HepG2 (cell line): ENCODE data around the gene NEGR1. TPM values are rescaled to one million over a fixed set of nuclear protein-coding genes. Genes with fewer than 3 reads are reported as not detected.

Experiments
- ATAC-seq: fragments of 200-7000 bp; cut with Tn5 transposase; 3 replicates; pipeline ENCODE4 v1.9.1; 2020; ENCODE audit warnings: mild to moderate bottlenecking, moderate library complexity
- BruUV-seq: library from RNA; stranded (reverse); fragments of 400-500 nt; replicated peaks from 2 replicates; lab custom pipeline; 2021; lab: Mats Ljungman, UMichigan
- CTCF ChIA-PET: fragments of 300-600 bp; formaldehyde crosslinking; extraction: SDS; loops from one replicate; lab custom pipeline; 2021; ENCODE audit warnings: low total read pairs, inconsistent platforms, low intra/inter-chr PET ratio; lab: Yijun Ruan, JAX
- POLR2A ChIA-PET: fragments of 350-600 bp; sonication (Branson Sonifier 250); formaldehyde crosslinking; loops from one replicate; lab custom pipeline; 2020; ENCODE audit warnings: antibody characterized with exemption, inconsistent platforms; lab: Yijun Ruan, JAX
- DNase-seq: peaks from one replicate; pipeline ENCODE4 v3.0.0-alpha.2; 2015; ENCODE audit warnings: low spot score
- FAIRE-seq: peaks from 3 replicates; lab custom pipeline; 2011; peaks lifted over from hg19 to GRCh38; lab: Jason Lieb, UNC
- H2AFZ ChIP-seq: one replicate; pipeline ENCODE4 v1.6.1; 2011; ENCODE audit warnings: low read length, inconsistent platforms
- H3K27ac ChIP-seq: fragments of 300-600 bp; 3 replicates; pipeline ENCODE4 v1.8.0; 2011; ENCODE audit warnings: mixed run types, mild to moderate bottlenecking, mixed read lengths, low read length, inconsistent platforms; ENCODE audit not compliant: insufficient read depth; ENCODE audit errors: extremely low read length
- H3K27me3 ChIP-seq, 2 experiments: fragments of 200-600 bp in 1 of 2; 2 replicates in 1 of 2; 3 replicates in 1 of 2; pipeline versions ENCODE4 v1.6.0 to v1.8.0; 2011; ENCODE audit warnings: low read length in 2 of 2, mild to moderate bottlenecking in 2 of 2, moderate library complexity in 2 of 2, inconsistent platforms in 1 of 2; ENCODE audit not compliant: insufficient read depth in 2 of 2, control insufficient read depth in 1 of 2
- H3K36me3 ChIP-seq, 2 experiments: fragments of 200-600 bp in 1 of 2; replicated peaks in 1 of 2; 2 replicates in 1 of 2; 3 replicates in 1 of 2; pipeline versions ENCODE4 v1.5.1 to v1.8.0; 2011; ENCODE audit warnings: low read length in 2 of 2, inconsistent platforms in 1 of 2; ENCODE audit not compliant: insufficient read depth in 2 of 2, control insufficient read depth in 1 of 2
- H3K4me1 ChIP-seq: 2 replicates; pipeline ENCODE4 v1.5.1; 2012; ENCODE audit warnings: low read length, inconsistent platforms; ENCODE audit not compliant: insufficient read depth
- H3K4me2 ChIP-seq: 2 replicates; pipeline ENCODE4 v1.6.0; 2011; ENCODE audit warnings: low read depth, low read length, inconsistent platforms
- H3K4me3 ChIP-seq, 3 experiments: fragments of 200-600 bp in 1 of 3; sonication (generic), shearing (Covaris generic) in 1 of 3; replicated peaks in 1 of 3; 2 replicates each; pipeline ENCODE4 v1.5.1; 2011 to 2016; ENCODE audit warnings: low read length in 3 of 3, inconsistent platforms in 2 of 3, low read depth in 2 of 3, mild to moderate bottlenecking in 2 of 3, control low read depth in 1 of 3, mixed read lengths in 1 of 3; ENCODE audit not compliant: insufficient read depth in 1 of 3
- H3K79me2 ChIP-seq: one replicate; pipeline ENCODE4 v1.6.1; 2011; ENCODE audit warnings: low read length, inconsistent platforms; ENCODE audit not compliant: insufficient read depth
- H3K9ac ChIP-seq: 2 replicates; pipeline ENCODE4 v1.6.0; 2011; ENCODE audit warnings: mild to moderate bottlenecking, low read depth, low read length, inconsistent platforms; ENCODE audit not compliant: insufficient read depth
- H3K9me3 ChIP-seq: 2 replicates; pipeline ENCODE4 v1.5.1; 2012; ENCODE audit warnings: mild to moderate bottlenecking, low read length
- H4K20me1 ChIP-seq: 2 replicates; pipeline ENCODE4 v1.6.0; 2011; ENCODE audit warnings: inconsistent platforms, mild to moderate bottlenecking, low read length, moderate library complexity; ENCODE audit not compliant: insufficient read depth
- DPF2 ChIP-seq: sonication (generic); formaldehyde crosslinking; IDR thresholded peaks from 2 replicates; pipeline ENCODE4 v1.4.0; 2020; ENCODE audit warnings: mild to moderate bottlenecking, low read depth, missing genetic modification reagents, borderline replicate concordance
- MAX ChIP-seq: IDR thresholded peaks from 2 replicates; pipeline ENCODE4 v1.6.1; 2012; ENCODE audit warnings: inconsistent platforms
- ZFP36L2 ChIP-seq: sonication (generic); formaldehyde crosslinking; IDR thresholded peaks from 2 replicates; pipeline ENCODE4 v1.4.0; 2020; ENCODE audit warnings: missing genetic modification reagents
- ZNF383 ChIP-seq: sonication (generic); formaldehyde crosslinking; IDR thresholded peaks from 2 replicates; pipeline ENCODE4 v1.4.0; 2020; ENCODE audit warnings: missing genetic modification reagents, mild to moderate bottlenecking, borderline replicate concordance
- ZNF710 ChIP-seq: sonication (generic); formaldehyde crosslinking; IDR thresholded peaks from 2 replicates; pipeline ENCODE4 v1.5.0; 2020; ENCODE audit warnings: mild to moderate bottlenecking, missing genetic modification reagents, borderline replicate concordance
- ZNF883 ChIP-seq: sonication (generic); formaldehyde crosslinking; IDR thresholded peaks from 2 replicates; pipeline ENCODE4 v1.5.1; 2020; ENCODE audit warnings: mild to moderate bottlenecking, missing genetic modification reagents; ENCODE audit errors: not compliant biosample characterization
- ZSCAN21 ChIP-seq: sonication (generic); formaldehyde crosslinking; IDR thresholded peaks from 2 replicates; pipeline ENCODE4 v1.8.0; 2022; ENCODE audit warnings: mild to moderate bottlenecking, missing genetic modification reagents, moderate library complexity, borderline replicate concordance
- WGBS: methylation state at CpG from one replicate; pipeline ENCODE4 v1.1.6; 2017; ENCODE audit warnings: low lambda C conversion rate; 5-methylcytosine and 5-hydroxymethylcytosine counted together
- in situ Hi-C: cut with HindIII; loops from 2 replicates; pipeline ENCODE4 v1.10.0; 2017; ENCODE audit warnings: low pct_unique_long_range_greater_than_20kb; ENCODE audit not compliant: extremely low pct_ligation_motif_present
- intact Hi-C: fragments of 100-400 bp; cut with micrococcal nuclease; formaldehyde crosslinking; loops from one replicate; pipeline ENCODE4 v1.10.0; 2022; ENCODE audit not compliant: unreplicated experiment
- polyA plus RNA-seq, 8 experiments: library from polyadenylated mRNA; depleted of rRNA in 3 of 8; stranded (reverse) in 7 of 8; unstranded in 1 of 8; fragments of >200 nt; fragmentation: Illumina TruSeq in 4 of 8; extraction: Trizol in 4 of 8; gene quantifications; 2 replicates each; pipeline versions ENCODE4 v1.2.1 to v1.2.3, GENCODE V29; 2011 to 2016; ENCODE audit warnings: low read depth in 4 of 8, missing spikeins in 1 of 8, mixed read lengths in 1 of 8; ENCODE audit not compliant: insufficient read depth in 1 of 8
- total RNA-seq, 5 experiments: library from RNA; depleted of rRNA; stranded (reverse); fragments of >200 nt; fragmentation: Illumina TruSeq; extraction: Trizol; gene quantifications; 2 replicates each; pipeline ENCODE4 v1.2.3, GENCODE V29; 2016; ENCODE audit warnings: low read depth in 1 of 5
- TF ChIP-seq, protein P1 (sequence below): sonication (generic); formaldehyde crosslinking; IDR thresholded peaks from 2 replicates; pipeline ENCODE4 v1.5.0; 2020; ENCODE audit warnings: mild to moderate bottlenecking, missing genetic modification reagents
- TF ChIP-seq, protein P2 (sequence below): IDR thresholded peaks from 2 replicates; pipeline ENCODE4 v1.4.0; 2020; ENCODE audit warnings: mild to moderate bottlenecking, missing genetic modification reagents
- TF ChIP-seq, protein P3 (sequence below): sonication (generic); formaldehyde crosslinking; IDR thresholded peaks from 2 replicates; pipeline ENCODE4 v1.4.0; 2020; ENCODE audit warnings: missing genetic modification reagents, borderline replicate concordance

The NEGR1 gene
- total and polyA plus RNA-seq, 2 of the 13 experiments (the other 11 are each of a cell fraction or from before 2014, with no cell fraction given) = not detected

GRCh38 chr1:71738256-71738655 is 544.1 kb downstream of the NEGR1 start:
- ATAC-seq (no peak), FAIRE-seq (no peak)

More at GRCh38 chr1:71738256-71738655, 544.1 kb downstream of the NEGR1 start:
- H3K36me3 ChIP-seq = no peaks in the 10 kb centered on the region
- CTCF ChIA-PET = no interaction called here
- no peaks in the 10 kb centered on the region for H4K20me1 ChIP-seq
- WGBS = no CpG with 5 or more reads among the region's 1 CpG
- TF ChIP-seq ZNF883 (CRISPR knock-in tag) (no peak), ZNF383 (no peak), DPF2 (CRISPR knock-in tag) (no peak), MAX (no peak), ZSCAN21 (CRISPR knock-in tag) (no peak), ZNF710 (CRISPR knock-in tag) (no peak), ZFP36L2 (CRISPR knock-in tag) (no peak)
- TF ChIP-seq, protein P1, sequence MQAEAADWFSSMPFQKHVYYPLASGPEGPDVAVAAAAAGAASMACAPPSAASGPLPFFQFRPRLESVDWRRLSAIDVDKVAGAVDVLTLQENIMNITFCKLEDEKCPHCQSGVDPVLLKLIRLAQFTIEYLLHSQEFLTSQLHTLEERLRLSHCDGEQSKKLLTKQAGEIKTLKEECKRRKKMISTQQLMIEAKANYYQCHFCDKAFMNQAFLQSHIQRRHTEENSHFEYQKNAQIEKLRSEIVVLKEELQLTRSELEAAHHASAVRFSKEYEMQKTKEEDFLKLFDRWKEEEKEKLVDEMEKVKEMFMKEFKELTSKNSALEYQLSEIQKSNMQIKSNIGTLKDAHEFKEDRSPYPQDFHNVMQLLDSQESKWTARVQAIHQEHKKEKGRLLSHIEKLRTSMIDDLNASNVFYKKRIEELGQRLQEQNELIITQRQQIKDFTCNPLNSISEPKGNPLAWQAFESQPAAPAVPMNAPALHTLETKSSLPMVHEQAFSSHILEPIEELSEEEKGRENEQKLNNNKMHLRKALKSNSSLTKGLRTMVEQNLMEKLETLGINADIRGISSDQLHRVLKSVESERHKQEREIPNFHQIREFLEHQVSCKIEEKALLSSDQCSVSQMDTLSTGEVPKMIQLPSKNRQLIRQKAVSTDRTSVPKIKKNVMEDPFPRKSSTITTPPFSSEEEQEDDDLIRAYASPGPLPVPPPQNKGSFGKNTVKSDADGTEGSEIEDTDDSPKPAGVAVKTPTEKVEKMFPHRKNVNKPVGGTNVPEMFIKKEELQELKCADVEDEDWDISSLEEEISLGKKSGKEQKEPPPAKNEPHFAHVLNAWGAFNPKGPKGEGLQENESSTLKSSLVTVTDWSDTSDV (CRISPR knock-in tag) = no peak
- TF ChIP-seq, protein P2, sequence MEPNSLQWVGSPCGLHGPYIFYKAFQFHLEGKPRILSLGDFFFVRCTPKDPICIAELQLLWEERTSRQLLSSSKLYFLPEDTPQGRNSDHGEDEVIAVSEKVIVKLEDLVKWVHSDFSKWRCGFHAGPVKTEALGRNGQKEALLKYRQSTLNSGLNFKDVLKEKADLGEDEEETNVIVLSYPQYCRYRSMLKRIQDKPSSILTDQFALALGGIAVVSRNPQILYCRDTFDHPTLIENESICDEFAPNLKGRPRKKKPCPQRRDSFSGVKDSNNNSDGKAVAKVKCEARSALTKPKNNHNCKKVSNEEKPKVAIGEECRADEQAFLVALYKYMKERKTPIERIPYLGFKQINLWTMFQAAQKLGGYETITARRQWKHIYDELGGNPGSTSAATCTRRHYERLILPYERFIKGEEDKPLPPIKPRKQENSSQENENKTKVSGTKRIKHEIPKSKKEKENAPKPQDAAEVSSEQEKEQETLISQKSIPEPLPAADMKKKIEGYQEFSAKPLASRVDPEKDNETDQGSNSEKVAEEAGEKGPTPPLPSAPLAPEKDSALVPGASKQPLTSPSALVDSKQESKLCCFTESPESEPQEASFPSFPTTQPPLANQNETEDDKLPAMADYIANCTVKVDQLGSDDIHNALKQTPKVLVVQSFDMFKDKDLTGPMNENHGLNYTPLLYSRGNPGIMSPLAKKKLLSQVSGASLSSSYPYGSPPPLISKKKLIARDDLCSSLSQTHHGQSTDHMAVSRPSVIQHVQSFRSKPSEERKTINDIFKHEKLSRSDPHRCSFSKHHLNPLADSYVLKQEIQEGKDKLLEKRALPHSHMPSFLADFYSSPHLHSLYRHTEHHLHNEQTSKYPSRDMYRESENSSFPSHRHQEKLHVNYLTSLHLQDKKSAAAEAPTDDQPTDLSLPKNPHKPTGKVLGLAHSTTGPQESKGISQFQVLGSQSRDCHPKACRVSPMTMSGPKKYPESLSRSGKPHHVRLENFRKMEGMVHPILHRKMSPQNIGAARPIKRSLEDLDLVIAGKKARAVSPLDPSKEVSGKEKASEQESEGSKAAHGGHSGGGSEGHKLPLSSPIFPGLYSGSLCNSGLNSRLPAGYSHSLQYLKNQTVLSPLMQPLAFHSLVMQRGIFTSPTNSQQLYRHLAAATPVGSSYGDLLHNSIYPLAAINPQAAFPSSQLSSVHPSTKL (CRISPR knock-in tag) = no peak
- TF ChIP-seq, protein P3, sequence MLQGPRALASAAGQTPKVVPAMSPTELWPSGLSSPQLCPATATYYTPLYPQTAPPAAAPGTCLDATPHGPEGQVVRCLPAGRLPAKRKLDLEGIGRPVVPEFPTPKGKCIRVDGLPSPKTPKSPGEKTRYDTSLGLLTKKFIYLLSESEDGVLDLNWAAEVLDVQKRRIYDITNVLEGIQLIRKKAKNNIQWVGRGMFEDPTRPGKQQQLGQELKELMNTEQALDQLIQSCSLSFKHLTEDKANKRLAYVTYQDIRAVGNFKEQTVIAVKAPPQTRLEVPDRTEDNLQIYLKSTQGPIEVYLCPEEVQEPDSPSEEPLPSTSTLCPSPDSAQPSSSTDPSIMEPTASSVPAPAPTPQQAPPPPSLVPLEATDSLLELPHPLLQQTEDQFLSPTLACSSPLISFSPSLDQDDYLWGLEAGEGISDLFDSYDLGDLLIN = no peak
- intact Hi-C loops = no loop called here
- peaks cover 20% of the 10 kb centered on the region; the same call in 1 of the 2 replicates for H3K9me3 ChIP-seq
- H2AFZ ChIP-seq = no peak overlapping the region
- DNase-seq = no peak
- no peak overlapping the region for H3K4me3 ChIP-seq
- in situ Hi-C loops = no loop called here
- H3K79me2 ChIP-seq = no peaks in the 10 kb centered on the region
- H3K4me2 ChIP-seq = no peak overlapping the region
- BruUV-seq = no TSS peak
- no peaks in the 10 kb centered on the region for H3K4me1 ChIP-seq
- no peak overlapping the region for H3K27ac ChIP-seq
- H3K27me3 ChIP-seq = no peaks in the 10 kb centered on the region
- H3K9ac ChIP-seq = no peak overlapping the region
- POLR2A ChIA-PET = no interaction called here
